ENCODE results near the gene RTRAF. TPM values are rescaled to one million over a fixed set of nuclear protein-coding genes. Genes with fewer than 3 reads are reported as not detected.

Gene RTRAF
- polyA plus RNA-seq, 1 donor from 2014 or later = 119 TPM

DNA sequence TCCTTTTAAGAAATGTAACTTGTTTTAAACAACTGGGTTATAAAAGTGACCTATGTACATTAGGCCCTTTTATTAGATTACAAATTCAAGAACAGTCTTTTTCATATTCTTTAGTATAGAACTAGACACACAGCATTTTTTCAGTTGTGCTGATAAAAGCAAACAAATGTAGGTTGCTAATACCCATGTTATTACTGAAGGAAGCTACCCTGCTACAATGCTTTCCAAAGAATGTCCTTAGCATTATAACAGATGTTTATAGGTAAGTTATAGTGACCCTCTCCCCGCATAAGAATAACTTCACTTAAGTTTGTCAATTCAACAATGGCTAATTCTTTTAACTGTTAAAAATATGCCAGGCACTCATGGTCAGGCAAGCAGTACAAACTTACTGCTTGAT lies 17.9 kb downstream of the RTRAF start:
- TF ChIP-seq EZH2 (IDR thresholded peaks at IDR 0.05; ENCODE audit: borderline replicate concordance, insufficient read depth, low read length, poor library complexity, severe bottlenecking) (no peak), TAF1 (IDR thresholded peaks at IDR 0.05; ENCODE audit: low read depth) (no peak)
- Histone ChIP-seq H2AFZ (ENCODE audit: low read depth, low read length) (no peak overlapping the region), H3K4me2 (ENCODE audit: low read length) (no peak overlapping the region), H3K9me3 (ENCODE audit: low read length) (no peaks in the 10 kb centered on the region), H3F3A (ENCODE audit: insufficient read depth, low read length, poor library complexity, severe bottlenecking) (no peaks in the 10 kb centered on the region), H3K27ac (ENCODE audit: low read length) (no peak overlapping the region), H3K9ac (ENCODE audit: low read length) (no peak overlapping the region), H4K20me1 (ENCODE audit: insufficient read depth) (no peaks in the 10 kb centered on the region), H3K79me2 (replicated peaks; ENCODE audit: insufficient read depth, low read length) (no peaks in the 10 kb centered on the region), H3K9me2 (ENCODE audit: insufficient read depth, low read length) (no peaks in the 10 kb centered on the region), H3K36me3 (ENCODE audit: insufficient read depth, low read length) (peaks cover 13% of the 10 kb centered on the region), H3K4me3 (ENCODE audit: low read length) (no peak overlapping the region), H3K27me3 (ENCODE audit: insufficient read depth, low read depth, low read length) (no peaks in the 10 kb centered on the region)

DNA sequence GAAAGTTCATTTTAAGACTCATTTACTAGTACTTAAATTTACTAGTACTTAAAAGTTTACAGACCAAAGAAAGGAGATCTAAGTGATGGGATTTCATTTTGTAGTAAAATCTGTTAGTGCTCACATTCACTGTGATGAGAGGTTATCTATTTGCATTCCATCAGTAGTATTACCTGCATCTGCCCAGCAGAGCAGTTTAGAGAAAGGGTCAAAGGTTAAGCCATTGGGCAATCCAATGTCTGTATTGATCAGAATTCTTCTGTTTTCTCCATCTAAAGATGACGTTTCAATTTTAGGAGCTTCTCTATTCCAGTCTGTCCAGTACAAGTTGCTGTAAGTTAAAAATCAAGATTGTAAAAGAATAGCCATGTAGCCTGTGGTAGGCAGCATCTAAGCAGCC lies 18.3 kb downstream of the RTRAF start:
- H4K20me1 ChIP-seq (ENCODE audit: insufficient read depth) = no peaks in the 10 kb centered on the region
- no peaks in the 10 kb centered on the region for H3K79me2 ChIP-seq (replicated peaks; ENCODE audit: insufficient read depth, low read length)
- no peak overlapping the region for H3K4me2 ChIP-seq (ENCODE audit: low read length)
- H3K9me3 ChIP-seq (ENCODE audit: low read length) = no peaks in the 10 kb centered on the region
- H3K4me3 ChIP-seq (ENCODE audit: low read length) = no peak overlapping the region
- H3F3A ChIP-seq (ENCODE audit: insufficient read depth, low read length, poor library complexity, severe bottlenecking) = no peaks in the 10 kb centered on the region
- H3K36me3 ChIP-seq (ENCODE audit: insufficient read depth, low read length) = peaks cover 13% of the 10 kb centered on the region
- no peak overlapping the region for H3K27ac ChIP-seq (ENCODE audit: low read length)
- TF ChIP-seq, protein P1, sequence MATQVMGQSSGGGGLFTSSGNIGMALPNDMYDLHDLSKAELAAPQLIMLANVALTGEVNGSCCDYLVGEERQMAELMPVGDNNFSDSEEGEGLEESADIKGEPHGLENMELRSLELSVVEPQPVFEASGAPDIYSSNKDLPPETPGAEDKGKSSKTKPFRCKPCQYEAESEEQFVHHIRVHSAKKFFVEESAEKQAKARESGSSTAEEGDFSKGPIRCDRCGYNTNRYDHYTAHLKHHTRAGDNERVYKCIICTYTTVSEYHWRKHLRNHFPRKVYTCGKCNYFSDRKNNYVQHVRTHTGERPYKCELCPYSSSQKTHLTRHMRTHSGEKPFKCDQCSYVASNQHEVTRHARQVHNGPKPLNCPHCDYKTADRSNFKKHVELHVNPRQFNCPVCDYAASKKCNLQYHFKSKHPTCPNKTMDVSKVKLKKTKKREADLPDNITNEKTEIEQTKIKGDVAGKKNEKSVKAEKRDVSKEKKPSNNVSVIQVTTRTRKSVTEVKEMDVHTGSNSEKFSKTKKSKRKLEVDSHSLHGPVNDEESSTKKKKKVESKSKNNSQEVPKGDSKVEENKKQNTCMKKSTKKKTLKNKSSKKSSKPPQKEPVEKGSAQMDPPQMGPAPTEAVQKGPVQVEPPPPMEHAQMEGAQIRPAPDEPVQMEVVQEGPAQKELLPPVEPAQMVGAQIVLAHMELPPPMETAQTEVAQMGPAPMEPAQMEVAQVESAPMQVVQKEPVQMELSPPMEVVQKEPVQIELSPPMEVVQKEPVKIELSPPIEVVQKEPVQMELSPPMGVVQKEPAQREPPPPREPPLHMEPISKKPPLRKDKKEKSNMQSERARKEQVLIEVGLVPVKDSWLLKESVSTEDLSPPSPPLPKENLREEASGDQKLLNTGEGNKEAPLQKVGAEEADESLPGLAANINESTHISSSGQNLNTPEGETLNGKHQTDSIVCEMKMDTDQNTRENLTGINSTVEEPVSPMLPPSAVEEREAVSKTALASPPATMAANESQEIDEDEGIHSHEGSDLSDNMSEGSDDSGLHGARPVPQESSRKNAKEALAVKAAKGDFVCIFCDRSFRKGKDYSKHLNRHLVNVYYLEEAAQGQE (IDR thresholded peaks at IDR 0.05; ENCODE audit: borderline replicate concordance) = no peak
- no peak for TF ChIP-seq MXI1 (conservative IDR thresholded peaks at IDR 0.05; ENCODE audit: poor library complexity, severe bottlenecking)
- no peak for TF ChIP-seq EZH2 (IDR thresholded peaks at IDR 0.05; ENCODE audit: borderline replicate concordance, insufficient read depth, low read length, poor library complexity, severe bottlenecking)
- TF ChIP-seq TAF1 (IDR thresholded peaks at IDR 0.05; ENCODE audit: low read depth) = no peak
- no peak for TF ChIP-seq POLR2AphosphoS5 (IDR thresholded peaks at IDR 0.05)
- TF ChIP-seq SMC3 (conservative IDR thresholded peaks at IDR 0.05; ENCODE audit: poor library complexity) = no peak
- no peak for TF ChIP-seq EP300 (conservative IDR thresholded peaks at IDR 0.05; ENCODE audit: poor library complexity, severe bottlenecking)
- TF ChIP-seq, protein P2, sequence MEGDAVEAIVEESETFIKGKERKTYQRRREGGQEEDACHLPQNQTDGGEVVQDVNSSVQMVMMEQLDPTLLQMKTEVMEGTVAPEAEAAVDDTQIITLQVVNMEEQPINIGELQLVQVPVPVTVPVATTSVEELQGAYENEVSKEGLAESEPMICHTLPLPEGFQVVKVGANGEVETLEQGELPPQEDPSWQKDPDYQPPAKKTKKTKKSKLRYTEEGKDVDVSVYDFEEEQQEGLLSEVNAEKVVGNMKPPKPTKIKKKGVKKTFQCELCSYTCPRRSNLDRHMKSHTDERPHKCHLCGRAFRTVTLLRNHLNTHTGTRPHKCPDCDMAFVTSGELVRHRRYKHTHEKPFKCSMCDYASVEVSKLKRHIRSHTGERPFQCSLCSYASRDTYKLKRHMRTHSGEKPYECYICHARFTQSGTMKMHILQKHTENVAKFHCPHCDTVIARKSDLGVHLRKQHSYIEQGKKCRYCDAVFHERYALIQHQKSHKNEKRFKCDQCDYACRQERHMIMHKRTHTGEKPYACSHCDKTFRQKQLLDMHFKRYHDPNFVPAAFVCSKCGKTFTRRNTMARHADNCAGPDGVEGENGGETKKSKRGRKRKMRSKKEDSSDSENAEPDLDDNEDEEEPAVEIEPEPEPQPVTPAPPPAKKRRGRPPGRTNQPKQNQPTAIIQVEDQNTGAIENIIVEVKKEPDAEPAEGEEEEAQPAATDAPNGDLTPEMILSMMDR (IDR thresholded peaks at IDR 0.05; ENCODE audit: poor library complexity, severe bottlenecking) = no peak
- TF ChIP-seq RAD21 (conservative IDR thresholded peaks at IDR 0.05) = no peak
- H3K27me3 ChIP-seq (ENCODE audit: insufficient read depth, low read depth, low read length) = no peaks in the 10 kb centered on the region
- no peak overlapping the region for H3K9ac ChIP-seq (ENCODE audit: low read length)
- H3K9me2 ChIP-seq (ENCODE audit: insufficient read depth, low read length) = no peaks in the 10 kb centered on the region
- H2AFZ ChIP-seq (ENCODE audit: low read depth, low read length) = no peak overlapping the region

DNA sequence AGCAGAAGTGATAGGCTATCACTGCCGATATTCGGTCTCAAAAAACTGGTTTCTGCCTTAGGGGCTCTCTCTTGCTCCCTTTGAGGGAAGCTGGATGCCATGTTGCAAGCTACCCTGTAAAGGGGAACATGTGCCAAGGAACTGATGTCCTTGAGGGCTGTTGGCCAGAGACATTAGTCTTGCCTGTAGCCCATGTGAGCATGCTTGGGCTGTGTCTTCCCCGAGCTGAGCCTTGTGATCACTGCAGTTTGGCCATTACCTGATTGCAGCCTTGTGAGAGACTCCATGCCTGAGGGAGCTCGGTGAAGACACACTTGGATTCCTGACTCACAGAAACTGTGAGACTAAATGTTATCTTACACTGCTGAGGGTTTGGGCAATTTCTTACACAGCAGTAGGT lies 18.8 kb downstream of the RTRAF start:
- H3K9ac ChIP-seq (ENCODE audit: low read length) = no peak overlapping the region

More for the DNA sequence above, 18.8 kb downstream of the RTRAF start:
- no peak overlapping the region for H2AFZ ChIP-seq (ENCODE audit: low read depth, low read length)
- peaks cover 13% of the 10 kb centered on the region for H3K36me3 ChIP-seq (ENCODE audit: insufficient read depth, low read length)
- H3K4me2 ChIP-seq (ENCODE audit: low read length) = no peak overlapping the region
- no peak for TF ChIP-seq EP300 (conservative IDR thresholded peaks at IDR 0.05; ENCODE audit: poor library complexity, severe bottlenecking)
- no peak for TF ChIP-seq POLR2AphosphoS5 (IDR thresholded peaks at IDR 0.05)
- no peak for TF ChIP-seq MXI1 (conservative IDR thresholded peaks at IDR 0.05; ENCODE audit: poor library complexity, severe bottlenecking)
- no peak for TF ChIP-seq RAD21 (conservative IDR thresholded peaks at IDR 0.05)
- no peak for TF ChIP-seq EZH2 (IDR thresholded peaks at IDR 0.05; ENCODE audit: borderline replicate concordance, insufficient read depth, low read length, poor library complexity, severe bottlenecking)
- TF ChIP-seq, protein P2 (IDR thresholded peaks at IDR 0.05; ENCODE audit: poor library complexity, severe bottlenecking) = no peak
- TF ChIP-seq SMC3 (conservative IDR thresholded peaks at IDR 0.05; ENCODE audit: poor library complexity) = no peak
- no peaks in the 10 kb centered on the region for H3K9me2 ChIP-seq (ENCODE audit: insufficient read depth, low read length)
- no peaks in the 10 kb centered on the region for H3K79me2 ChIP-seq (replicated peaks; ENCODE audit: insufficient read depth, low read length)
- H3K27me3 ChIP-seq (ENCODE audit: insufficient read depth, low read depth, low read length) = no peaks in the 10 kb centered on the region
- no peaks in the 10 kb centered on the region for H3K9me3 ChIP-seq (ENCODE audit: low read length)
- no peak overlapping the region for H3K27ac ChIP-seq (ENCODE audit: low read length)
- no peaks in the 10 kb centered on the region for H3F3A ChIP-seq (ENCODE audit: insufficient read depth, low read length, poor library complexity, severe bottlenecking)
- no peak overlapping the region for H3K4me3 ChIP-seq (ENCODE audit: low read length)
- no peaks in the 10 kb centered on the region for H4K20me1 ChIP-seq (ENCODE audit: insufficient read depth)

Data from neural cell (in vitro differentiated cells).